Left renal cortex interstitium (tissue), 4 donors: ENCODE measurements around the gene TLCD3B. TPM values are rescaled to one million over a fixed set of nuclear protein-coding genes. Genes with fewer than 3 reads are reported as not detected.
"Not testable (repeated sequence)": the region's sequence is repeated elsewhere in the genome, so short reads cannot be mapped to it uniquely, and the experiment has no call there.

Experiments used
- DNase-seq, 4 donors: peaks; one replicate each; pipeline ENCODE4 v3.0.0-alpha.2; 2013; ENCODE audit warnings: low read depth in 4 of 4, low spot score in 2 of 4, missing footprints in 1 of 4
- polyA plus RNA-seq, 4 donors: library from polyadenylated mRNA; unstranded; fragments of 120-200 nt; gene quantifications; one replicate each; pipeline ENCODE4 v1.2.1, GENCODE V29; 2013; ENCODE audit not compliant: insufficient read length in 4 of 4

Gene TLCD3B
- polyA plus RNA-seq, 4 donors = 0.90 to 1.8 (median 1.3) TPM

- no peak for DNase-seq
Measured at GRCh38 chr16:30027588-30028437, 3.3 kb downstream of the TLCD3B start.

DNA sequence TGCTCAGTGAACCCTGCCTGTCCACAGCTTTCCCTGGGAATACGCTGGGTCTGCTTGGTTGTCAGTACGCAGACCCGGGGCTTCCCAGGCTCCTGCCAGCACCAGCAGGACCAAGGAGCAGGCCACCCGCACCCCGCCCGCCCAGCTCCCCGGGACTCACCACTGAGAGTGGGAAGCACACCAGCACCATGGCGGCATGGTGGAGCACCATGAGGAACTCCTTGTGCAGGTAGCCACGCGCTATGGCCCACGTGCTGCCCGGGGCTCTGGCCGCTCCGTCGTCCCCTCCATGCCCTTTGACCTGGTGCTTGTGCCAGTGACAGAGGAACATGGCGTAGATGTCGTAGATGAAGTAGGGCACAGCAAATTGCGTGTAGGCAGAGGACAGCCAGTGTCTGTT is 4.6 kb downstream of the TLCD3B start:
- DNase-seq = no peak

GRCh38 chr16:30025574-30025973 is 5.5 kb downstream of the TLCD3B start:
- DNase-seq = no peak

DNA sequence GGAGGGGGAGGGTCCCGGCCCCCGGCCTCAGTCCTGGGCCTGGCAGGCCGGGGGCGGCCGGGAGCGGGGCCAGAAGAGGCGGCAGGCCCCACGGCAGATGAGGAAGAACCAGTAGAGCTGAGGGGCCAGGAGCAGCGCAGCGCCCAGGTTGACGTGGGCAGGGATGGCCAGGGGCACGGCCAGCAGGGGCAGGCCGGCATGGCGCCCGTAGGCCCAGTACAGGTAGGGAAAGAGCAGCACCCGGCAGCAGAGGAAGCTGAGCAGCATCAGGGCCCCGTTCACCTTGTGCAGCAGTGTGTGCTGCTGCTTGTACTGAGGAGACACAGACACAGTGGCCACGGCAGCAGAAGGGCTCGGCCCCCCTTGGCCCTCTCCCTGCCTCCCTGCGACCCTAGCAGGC is 5.9 kb downstream of the TLCD3B start:
- no peak for DNase-seq

- DNase-seq = no peak
Measured at GRCh38 chr16:30024451-30024850, 6.6 kb downstream of the TLCD3B start.

DNA sequence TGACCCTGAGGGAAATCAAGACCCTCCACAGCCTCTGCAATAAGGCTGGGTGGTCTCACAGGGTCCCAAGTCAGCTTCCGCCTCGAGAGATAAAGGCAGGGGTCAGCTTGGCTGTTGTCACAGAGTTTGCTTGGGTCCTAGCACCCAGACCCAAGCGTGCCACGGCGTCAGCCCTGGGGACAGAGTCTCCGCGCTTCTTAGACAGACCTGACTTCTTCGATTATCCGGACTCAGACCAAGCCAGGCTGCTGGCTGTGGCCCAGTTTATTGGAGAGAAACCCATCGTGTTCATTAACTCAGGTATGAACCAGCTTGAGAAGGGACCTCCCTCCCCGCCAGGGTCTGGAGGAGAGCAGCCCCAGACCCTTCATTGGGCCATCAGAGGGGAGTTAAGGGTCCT is 7.5 kb downstream of the TLCD3B start:
- DNase-seq = no peak

GRCh38 chr16:30022887-30023286 is 8.2 kb downstream of the TLCD3B start, which contains the start of gene C16orf92:
Gene C16orf92 (plus strand): TSS chr16:30023198. CDS start chr16:30023341, 143 bp downstream.
- DNase-seq = no peak

DNA sequence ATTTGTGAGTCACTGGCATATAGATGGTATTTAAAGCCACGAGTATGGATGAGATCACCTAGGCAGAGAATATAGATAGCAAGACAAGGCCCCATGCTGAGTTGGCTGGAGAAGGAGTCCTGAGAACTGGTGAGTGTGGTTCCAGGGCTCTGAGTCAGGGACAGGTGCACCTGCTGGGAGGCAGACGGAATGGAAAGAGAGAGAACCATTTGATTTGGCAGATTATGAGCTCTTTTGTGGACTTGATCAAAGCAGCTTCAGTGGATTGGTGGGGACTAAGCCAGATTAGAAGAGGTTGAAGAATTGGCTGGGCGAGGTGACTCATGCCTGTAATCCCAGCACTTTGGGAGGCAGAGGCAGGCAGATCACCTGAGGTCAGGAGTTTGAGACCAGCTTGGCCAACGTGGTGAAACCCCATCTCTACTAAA is 12.3 kb downstream of the TLCD3B start:
- no peak for DNase-seq

GRCh38 chr16:30017937-30018336 is 13.1 kb downstream of the TLCD3B start:
- DNase-seq = not testable (repeated sequence)

- DNase-seq = no peak
Measured at GRCh38 chr16:30017277-30017656, 13.8 kb downstream of the TLCD3B start.

DNA sequence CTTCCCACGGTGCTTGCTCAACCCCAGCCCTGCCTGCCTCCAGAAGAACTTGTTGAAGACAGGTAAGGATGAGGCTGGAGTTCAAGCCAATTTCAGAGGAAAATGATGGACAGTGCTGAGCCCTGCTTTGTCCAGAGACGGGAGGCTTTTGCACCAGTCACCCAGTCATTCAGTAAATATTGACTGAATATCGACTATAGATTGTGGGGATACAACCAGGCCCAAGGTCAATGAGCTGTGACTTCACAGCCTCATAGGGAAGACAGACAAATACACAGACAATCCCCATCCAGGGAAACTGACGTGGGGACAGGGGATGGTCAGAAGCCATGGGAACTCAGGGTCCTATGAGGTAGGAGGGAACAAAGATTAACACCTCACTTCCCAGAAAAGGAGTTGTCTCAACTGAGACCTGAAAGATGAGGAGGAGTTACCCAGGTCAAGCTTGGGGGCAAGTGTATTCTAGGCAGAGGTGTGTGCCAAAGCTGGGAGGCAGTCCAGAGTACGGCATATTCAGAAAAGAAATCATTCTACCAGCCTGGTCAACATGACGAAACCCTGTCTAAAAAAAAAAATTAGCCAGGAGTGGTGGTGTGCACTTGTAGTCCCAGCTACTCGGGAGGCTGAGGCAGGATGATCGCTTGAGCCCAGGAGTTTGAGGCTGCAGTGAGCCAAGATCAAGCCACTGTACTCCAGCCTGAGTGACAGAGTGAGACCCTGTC is 14.4 kb downstream of the TLCD3B start:
- no peak for DNase-seq

GRCh38 chr16:30015450-30015849 is 15.6 kb downstream of the TLCD3B start:
- not testable (repeated sequence) for DNase-seq

GRCh38 chr16:30012598-30012997 is 18.5 kb downstream of the TLCD3B start:
- not testable (repeated sequence) for DNase-seq

- DNase-seq = no peak
Measured at GRCh38 chr16:30011714-30012504, 19.2 kb downstream of the TLCD3B start.

DNA sequence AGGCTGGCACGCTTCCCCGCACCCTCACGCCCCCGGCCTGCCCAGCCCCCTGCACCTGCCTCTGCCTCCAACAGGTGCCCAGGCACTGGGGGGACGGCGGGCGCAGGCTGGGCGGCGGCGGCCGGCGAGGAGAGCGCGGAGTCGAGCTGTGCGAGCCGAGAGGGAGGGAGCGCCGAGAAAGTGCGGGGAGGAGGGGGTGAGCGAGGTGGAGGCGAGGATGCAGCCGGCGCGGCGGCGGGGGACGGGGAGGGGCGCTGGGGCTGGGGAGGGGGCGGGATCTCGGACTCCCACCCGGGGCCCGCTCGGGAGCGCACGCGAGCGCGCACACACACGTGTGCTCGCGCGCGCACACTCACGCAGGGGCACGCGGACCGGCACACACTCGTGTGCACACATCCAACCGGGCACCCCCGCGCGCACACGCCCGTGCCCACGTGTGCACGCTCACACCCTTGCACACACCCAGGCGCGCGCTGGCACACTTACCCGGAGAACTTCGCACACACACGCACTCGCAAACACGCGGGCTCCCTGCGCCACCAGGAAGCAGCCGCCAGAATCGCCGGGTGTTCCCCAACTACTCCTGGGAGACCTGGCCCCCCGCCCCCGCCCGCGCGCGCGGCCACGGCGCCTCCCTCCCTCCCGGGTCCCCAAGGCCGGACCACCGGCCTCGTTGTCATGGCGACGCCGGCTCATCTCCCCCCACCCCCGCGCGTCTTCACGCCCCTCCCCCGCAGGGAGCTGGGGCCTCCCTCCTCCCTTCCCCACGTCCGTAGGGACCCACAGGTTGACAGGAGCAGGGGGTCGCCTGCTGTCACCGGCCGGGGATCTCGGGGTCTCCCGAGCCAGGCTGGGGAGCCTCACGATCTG is 20.0 kb downstream of the TLCD3B start, which contains the start of gene DOC2A:
DOC2A (minus strand) TSS at position 184 of the 870 bp plus-strand sequence. CDS start 805 bp downstream, outside the sequence.
- DNase-seq = no peak

DNA sequence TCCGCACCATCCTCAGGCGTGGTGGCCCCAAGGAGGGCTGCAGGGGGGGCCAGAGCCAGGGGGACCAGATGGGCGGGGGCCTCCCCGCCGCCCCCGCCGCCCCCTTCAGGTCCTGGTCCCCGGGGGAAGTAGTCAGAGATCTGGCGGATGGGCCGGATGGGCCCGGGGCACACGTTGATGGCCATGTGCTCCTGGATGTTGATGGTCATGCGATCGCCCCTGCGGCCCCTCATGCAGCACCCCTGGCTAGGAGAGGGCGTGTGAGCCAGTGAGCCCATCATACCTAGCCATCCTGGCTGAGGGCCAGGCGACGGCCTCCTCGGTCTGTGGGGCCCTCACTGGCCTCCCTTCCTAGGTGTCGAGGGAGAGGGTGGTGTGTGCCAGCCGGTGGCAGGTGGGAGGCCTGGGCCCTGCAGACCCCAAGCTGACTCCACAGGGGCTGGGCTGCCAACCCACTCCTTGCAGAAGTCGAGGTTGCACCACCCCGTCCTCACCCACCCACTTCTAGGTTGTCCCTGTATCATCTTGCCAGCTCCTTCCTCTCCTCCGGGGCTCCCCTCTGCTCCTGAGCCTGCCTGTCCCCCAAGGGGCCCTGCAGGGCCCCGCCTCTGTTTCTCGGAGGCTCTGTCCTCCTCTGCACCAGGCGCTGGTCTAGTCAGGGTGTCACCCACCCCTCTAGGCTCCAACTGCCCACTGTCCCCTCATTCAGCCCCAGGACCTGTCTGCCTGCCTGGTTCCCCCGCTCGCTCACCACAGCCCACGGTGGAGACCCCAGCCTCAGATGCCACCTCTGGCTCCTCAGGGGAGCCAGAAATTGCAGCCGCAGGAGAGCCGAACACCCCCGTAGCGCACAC is 20.9 kb downstream of the TLCD3B start:
- no peak for DNase-seq

DNA sequence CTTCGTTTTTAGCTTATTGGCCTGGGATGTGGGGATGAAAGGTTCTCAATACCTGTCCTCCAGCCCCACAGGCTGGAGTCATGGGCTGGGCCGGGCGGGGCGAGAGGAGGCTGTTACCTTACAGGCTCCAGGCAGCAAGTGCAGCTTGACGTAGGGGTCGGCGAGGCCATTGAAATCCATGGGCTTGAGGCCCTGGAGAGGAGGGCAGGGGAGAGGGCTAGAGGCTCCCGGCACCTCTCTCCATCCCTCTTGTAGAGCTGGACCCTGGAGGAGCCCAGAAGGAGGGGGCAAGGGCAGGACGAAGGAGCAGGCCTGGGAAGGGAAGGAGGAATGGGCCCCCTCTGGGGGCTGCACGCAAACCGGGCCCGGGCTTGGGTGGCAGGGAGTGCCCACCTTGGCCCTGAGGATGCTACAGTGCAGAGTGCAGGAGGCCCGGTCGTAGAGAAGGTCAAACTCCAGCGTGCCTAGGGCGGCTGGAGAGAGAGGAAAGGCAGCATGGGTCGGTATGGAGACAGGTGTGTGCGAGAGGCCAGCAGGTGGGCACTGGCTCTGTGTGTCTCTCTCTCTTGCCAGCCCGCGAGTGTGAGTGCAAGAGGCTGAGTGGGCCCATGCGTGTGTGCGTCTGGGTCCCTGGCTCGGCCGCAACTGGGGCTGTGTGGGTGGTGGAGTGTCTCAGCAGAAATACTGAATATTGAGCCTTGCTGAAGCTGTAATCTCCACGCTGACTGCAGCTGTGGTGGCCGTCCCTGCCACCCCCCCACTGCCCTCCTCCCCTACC is 21.8 kb downstream of the TLCD3B start:
- no peak for DNase-seq

GRCh38 chr16:30007378-30007895 is 23.6 kb downstream of the TLCD3B start:
- no peak for DNase-seq
